K562 (cell line): ENCODE measurements around the gene BORCS5. TPM values are rescaled to one million over a fixed set of nuclear protein-coding genes. Genes with fewer than 3 reads are reported as not detected.

Source experiments
- ATAC-seq: fragments of 200-7000 bp; cut with Tn5 transposase; 3 replicates; pipeline ENCODE4 v1.9.1; 2020; ENCODE audit warnings: moderate library complexity
- BruUV-seq: library from RNA; stranded (reverse); fragments of 400-500 nt; replicated peaks from 2 replicates; lab custom pipeline; 2021; lab: Mats Ljungman, UMichigan
- CTCF ChIA-PET: fragments of 300-600 bp; formaldehyde crosslinking; extraction: SDS; loops from one replicate; lab custom pipeline; 2021; ENCODE audit warnings: low intra/inter-chr PET ratio; lab: Yijun Ruan, JAX
- POLR2A ChIA-PET: fragments of 300-600, 350-650 bp; sonication (Branson Sonifier 250); formaldehyde crosslinking; extraction: SDS; loops from one replicate; lab custom pipeline; 2021; ENCODE audit warnings: antibody characterized with exemption, inconsistent platforms; lab: Yijun Ruan, JAX
- DNase-seq, 4 experiments: peaks; one replicate each; pipeline versions ENCODE4 v3.0.0 to v3.0.0-alpha.2; 2011 to 2018; ENCODE audit warnings: low spot score in 3 of 4, mixed read lengths in 3 of 4; ENCODE audit errors: extremely low read depth in 1 of 4
- FAIRE-seq: peaks from 2 replicates; lab custom pipeline; 2011; peaks lifted over from hg19 to GRCh38; lab: Jason Lieb, UNC
- H2AFZ ChIP-seq: 2 replicates; pipeline ENCODE4 v1.6.0; 2011; ENCODE audit warnings: low read depth, low read length, control low read depth, inconsistent platforms
- H3K27ac ChIP-seq: fragments of 200-600 bp; 3 replicates; pipeline ENCODE4 v1.8.0; 2011; ENCODE audit warnings: low read depth, mild to moderate bottlenecking, control low read depth, inconsistent platforms, low read length, moderate library complexity, mixed read lengths; ENCODE audit errors: extremely low read depth
- H3K27me3 ChIP-seq, 2 experiments: fragments of 300-600 bp in 1 of 2; 2 replicates in 1 of 2; 3 replicates in 1 of 2; pipeline versions ENCODE4 v1.6.0 to v1.8.0; 2011; ENCODE audit warnings: inconsistent platforms in 2 of 2, low read length in 2 of 2, mild to moderate bottlenecking in 1 of 2, mixed read lengths in 1 of 2, moderate library complexity in 1 of 2; ENCODE audit not compliant: control insufficient read depth in 2 of 2, insufficient read depth in 2 of 2
- H3K36me3 ChIP-seq: fragments of 300-600 bp; 3 replicates; pipeline ENCODE4 v1.8.0; 2011; ENCODE audit warnings: mild to moderate bottlenecking, low read length, inconsistent platforms; ENCODE audit not compliant: control insufficient read depth, insufficient read depth
- H3K4me1 ChIP-seq, 2 experiments: fragments of 200-600 bp in 1 of 2; replicated peaks in 1 of 2; 2 replicates in 1 of 2; 3 replicates in 1 of 2; pipeline versions ENCODE4 v1.5.1 to v1.8.0; 2011; ENCODE audit warnings: inconsistent platforms in 2 of 2, low read length in 2 of 2, mild to moderate bottlenecking in 1 of 2, mixed read lengths in 1 of 2, moderate library complexity in 1 of 2; ENCODE audit not compliant: control insufficient read depth in 2 of 2, insufficient read depth in 2 of 2
- H3K4me2 ChIP-seq: 2 replicates; pipeline ENCODE4 v1.6.1; 2011; ENCODE audit warnings: low read length, control low read depth, inconsistent platforms, mixed read lengths; ENCODE audit not compliant: insufficient read depth
- H3K4me3 ChIP-seq: fragments of 200-600 bp; sonication (generic), shearing (Covaris generic); 2 replicates; pipeline ENCODE4 v1.5.1; 2016; ENCODE audit warnings: control low read depth, inconsistent platforms
- H3K79me2 ChIP-seq: fragments of 200-600 bp; 3 replicates; pipeline ENCODE4 v1.8.0; 2011; ENCODE audit warnings: low read length, inconsistent platforms; ENCODE audit not compliant: control insufficient read depth, insufficient read depth
- H3K9ac ChIP-seq, 2 experiments: 2 replicates each; pipeline versions ENCODE4 v1.6.0 to v1.6.1; 2011; ENCODE audit warnings: low read depth in 2 of 2, low read length in 2 of 2, control low read depth in 1 of 2, inconsistent platforms in 1 of 2, mild to moderate bottlenecking in 1 of 2, mixed read lengths in 1 of 2; ENCODE audit not compliant: insufficient read depth in 1 of 2
- H3K9me1 ChIP-seq: one replicate; pipeline ENCODE4 v1.6.0; 2011; ENCODE audit warnings: inconsistent platforms, mild to moderate bottlenecking, low read length, moderate library complexity; ENCODE audit not compliant: control insufficient read depth, insufficient read depth
- H3K9me3 ChIP-seq: replicated peaks from 2 replicates; pipeline ENCODE4 v1.5.1; 2011; ENCODE audit warnings: low read depth, low read length, inconsistent platforms; ENCODE audit not compliant: control insufficient read depth, insufficient read depth
- H4K20me1 ChIP-seq: replicated peaks from 2 replicates; pipeline ENCODE4 v1.6.1; 2011; ENCODE audit warnings: low read length, inconsistent platforms, mixed read lengths; ENCODE audit not compliant: control insufficient read depth, insufficient read depth
- BCL6 ChIP-seq: fragments of 250-450 bp; sonication (Bioruptor Pico); IDR thresholded peaks from 2 replicates; pipeline ENCODE4 v1.4.0; 2020
- GTF2E2 ChIP-seq: fragments of 200-800 bp; sonication (Bioruptor generic); IDR thresholded peaks from 2 replicates; pipeline ENCODE4 v1.6.1; 2016; ENCODE audit warnings: missing genetic modification characterization, missing compliant biosample characterization
- JUND ChIP-seq, 2 experiments: IDR thresholded peaks; 2 replicates in 1 of 2; 3 replicates in 1 of 2; pipeline ENCODE4 v1.6.1; 2011; ENCODE audit warnings: borderline replicate concordance in 2 of 2, low read depth in 2 of 2, low read length in 2 of 2, improper control_type of control experiment in 1 of 2, missing biosample characterization in 1 of 2, missing genetic modification characterization in 1 of 2, missing genetic modification reagents in 1 of 2
- L3MBTL2 ChIP-seq: fragments of 450-650 bp; IDR thresholded peaks from 2 replicates; pipeline ENCODE4 v1.6.1; 2016; ENCODE audit warnings: mild to moderate bottlenecking, moderate library complexity
- MECOM ChIP-seq: fragments of 250-450 bp; sonication (Bioruptor Pico); IDR thresholded peaks from 2 replicates; pipeline ENCODE4 v1.8.0; 2022; ENCODE audit warnings: inconsistent platforms
- MTA1 ChIP-seq: fragments of 450-650 bp; IDR thresholded peaks from 2 replicates; pipeline ENCODE4 v1.6.1; 2017; ENCODE audit warnings: borderline replicate concordance
- MTF1 ChIP-seq: fragments of 250-450 bp; sonication (Bioruptor Pico); IDR thresholded peaks from 2 replicates; pipeline ENCODE4 v1.9.0; 2021; ENCODE audit warnings: moderate library complexity, mild to moderate bottlenecking, inconsistent platforms, borderline replicate concordance
- NCOA2 ChIP-seq, 2 experiments: fragments of 450-650 bp; IDR thresholded peaks; 2 replicates each; pipeline ENCODE4 v1.6.1; 2018; ENCODE audit warnings: mild to moderate bottlenecking in 2 of 2, moderate library complexity in 1 of 2; ENCODE audit not compliant: partially characterized antibody in 2 of 2
- SIRT6 ChIP-seq: IDR thresholded peaks from one replicate; pipeline ENCODE4 v1.6.1; 2012; ENCODE audit warnings: low read depth, mild to moderate bottlenecking, control low read depth, inconsistent platforms, low read length, moderate library complexity
- STAG1 ChIP-seq: sonication (generic); formaldehyde crosslinking; IDR thresholded peaks from 2 replicates; pipeline ENCODE4 v1.5.0; 2020; ENCODE audit warnings: missing genetic modification reagents, borderline replicate concordance
- TFAM ChIP-seq: fragments of 250-450 bp; sonication (Bioruptor Pico); conservative IDR thresholded peaks from 2 replicates; pipeline ENCODE4 v1.5.0; 2021; ENCODE audit warnings: mild to moderate bottlenecking, moderate library complexity
- TRIM24 ChIP-seq, 2 experiments: fragments of 450-650 bp; IDR thresholded peaks; 2 replicates each; pipeline ENCODE4 v1.6.1; 2016
- ZKSCAN3 ChIP-seq: fragments of 250-450 bp; sonication (Bioruptor Pico); IDR thresholded peaks from 2 replicates; pipeline ENCODE4 v1.4.0; 2020
- ZNF143 ChIP-seq: sonication (generic); formaldehyde crosslinking; IDR thresholded peaks from 2 replicates; pipeline ENCODE4 v1.9.0; 2022; ENCODE audit warnings: mild to moderate bottlenecking, missing genetic modification reagents
- ZNF57 ChIP-seq: fragments of 450-650 bp; formaldehyde crosslinking; IDR thresholded peaks from 2 replicates; pipeline ENCODE4 v1.4.0; 2020; ENCODE audit warnings: mild to moderate bottlenecking, moderate library complexity
- WGBS: fragments of 100-300 bp; shearing (Covaris generic); methylation state at CpG from one replicate; pipeline ENCODE4 v1.1.6; 2016; ENCODE audit warnings: low coverage, mixed read lengths; ENCODE audit not compliant: insufficient coverage; ENCODE audit errors: missing lambda C conversion rate; 5-methylcytosine and 5-hydroxymethylcytosine counted together
- in situ Hi-C: fragments of 300-500 bp; cut with MboI; formaldehyde crosslinking; loops from 4 replicates; pipeline ENCODE4 v1.15.0; 2018; ENCODE audit warnings: inconsistent platforms, mixed read lengths
- intact Hi-C: fragments of 100-400 bp; cut with micrococcal nuclease; formaldehyde crosslinking; loops from 2 replicates; pipeline ENCODE4 v1.14.2; 2022
- polyA plus RNA-seq, 8 experiments: library from polyadenylated mRNA; depleted of rRNA in 4 of 8; stranded (reverse) in 5 of 8; unstranded in 3 of 8; fragments of >200 nt; fragmentation: Nextera tagmentation in 2 of 8; fragmentation: Illumina TruSeq in 1 of 8; extraction: Ambion mirVana in 2 of 8; extraction: Trizol in 1 of 8; gene quantifications; 2 replicates each; pipeline versions ENCODE4 v1.2.1 to v1.2.3, GENCODE V29; 2011 to 2014; ENCODE audit warnings: inconsistent platforms in 1 of 8, missing spikeins in 1 of 8
- total RNA-seq, 7 experiments: library from RNA; depleted of rRNA in 6 of 7; stranded (reverse); fragments of >200 nt in 6 of 7; fragmentation: Illumina TruSeq in 2 of 7; extraction: Trizol in 2 of 7; gene quantifications; 2 replicates each; pipeline versions ENCODE4 v1.2.1 to v1.2.3, GENCODE V29; 2011 to 2021; ENCODE audit warnings: low replicate concordance in 1 of 7
- TF ChIP-seq, protein P1 (sequence below), 2 experiments: fragments of 450-650 bp; formaldehyde crosslinking in 1 of 2; IDR thresholded peaks; 2 replicates each; pipeline versions ENCODE4 v1.4.0 to v1.6.1; 2014 to 2020; ENCODE audit warnings: mild to moderate bottlenecking in 2 of 2, borderline replicate concordance in 1 of 2, low read depth in 1 of 2

Gene BORCS5
- total and polyA plus RNA-seq, 9 of the 15 experiments (the other 6 are each of a cell fraction or from before 2014, with no cell fraction given), result 0.31 to 12.4 (median 6.6) TPM

DNA sequence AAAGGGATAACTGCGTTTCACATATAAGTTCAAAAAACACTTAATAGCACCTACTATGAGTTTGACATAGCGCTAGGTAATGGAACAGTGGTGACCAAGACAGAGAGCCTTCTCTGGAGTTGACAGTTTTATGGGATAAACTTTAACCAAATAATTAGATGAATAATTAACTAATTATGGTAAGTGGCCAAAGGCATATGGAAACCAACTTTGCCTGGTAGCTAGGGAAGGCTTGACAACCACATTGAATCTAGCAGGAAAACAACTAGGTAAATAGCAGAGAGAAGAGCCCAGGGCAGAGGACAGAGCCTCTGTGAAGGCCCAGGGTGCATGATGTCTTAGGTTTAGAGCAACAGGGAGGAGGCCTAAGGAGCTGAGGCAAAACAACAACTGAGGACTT is 153.7 kb downstream of the BORCS5 start:
- Histone ChIP-seq H3K9me1 (no peaks in the 10 kb centered on the region), H4K20me1 (no peaks in the 10 kb centered on the region; the same call in 1 of the 2 replicates), H3K27ac (no peak overlapping the region), H3K36me3 (no peaks in the 10 kb centered on the region; the same call in 2 of the 3 replicates), H3K4me3 (no peak overlapping the region), H3K79me2 (peaks cover 13% of the 10 kb centered on the region; the same call in 2 of the 3 replicates), H3K9me3 (no peaks in the 10 kb centered on the region), H3K4me2 (no peak overlapping the region), H2AFZ (no peak overlapping the region), H3K27me3 (no peaks in the 10 kb centered on the region), H3K9ac (no peak overlapping the region), H3K4me1 (peaks cover under 1 to 11% of the 10 kb centered on the region in 2 experiments; a peak in 3 of 5 replicates)
- FAIRE-seq, result no peak
- POLR2A ChIA-PET, result interaction anchor here (0.8 kb wide), 1 partner anchor 9 kb away, joined by 3 read pairs; no protein-coding TSS in a partner anchor
- no peak for DNase-seq
- WGBS, result 100% methylated on average over 2 of the region's 2 CpGs
- no TSS peak for BruUV-seq
- in situ Hi-C loops, result no loop called here
- intact Hi-C loops, result no loop called here
- no peak for ATAC-seq
- CTCF ChIA-PET, result no interaction called here
- no peak for TF ChIP-seq NCOA2 (IDR thresholded peaks at IDR 0.05; ENCODE audit: partially characterized antibody in 2 of 2)
- TF ChIP-seq L3MBTL2, result no peak
- no peak for TF ChIP-seq MTA1
- TF ChIP-seq, protein P1, sequence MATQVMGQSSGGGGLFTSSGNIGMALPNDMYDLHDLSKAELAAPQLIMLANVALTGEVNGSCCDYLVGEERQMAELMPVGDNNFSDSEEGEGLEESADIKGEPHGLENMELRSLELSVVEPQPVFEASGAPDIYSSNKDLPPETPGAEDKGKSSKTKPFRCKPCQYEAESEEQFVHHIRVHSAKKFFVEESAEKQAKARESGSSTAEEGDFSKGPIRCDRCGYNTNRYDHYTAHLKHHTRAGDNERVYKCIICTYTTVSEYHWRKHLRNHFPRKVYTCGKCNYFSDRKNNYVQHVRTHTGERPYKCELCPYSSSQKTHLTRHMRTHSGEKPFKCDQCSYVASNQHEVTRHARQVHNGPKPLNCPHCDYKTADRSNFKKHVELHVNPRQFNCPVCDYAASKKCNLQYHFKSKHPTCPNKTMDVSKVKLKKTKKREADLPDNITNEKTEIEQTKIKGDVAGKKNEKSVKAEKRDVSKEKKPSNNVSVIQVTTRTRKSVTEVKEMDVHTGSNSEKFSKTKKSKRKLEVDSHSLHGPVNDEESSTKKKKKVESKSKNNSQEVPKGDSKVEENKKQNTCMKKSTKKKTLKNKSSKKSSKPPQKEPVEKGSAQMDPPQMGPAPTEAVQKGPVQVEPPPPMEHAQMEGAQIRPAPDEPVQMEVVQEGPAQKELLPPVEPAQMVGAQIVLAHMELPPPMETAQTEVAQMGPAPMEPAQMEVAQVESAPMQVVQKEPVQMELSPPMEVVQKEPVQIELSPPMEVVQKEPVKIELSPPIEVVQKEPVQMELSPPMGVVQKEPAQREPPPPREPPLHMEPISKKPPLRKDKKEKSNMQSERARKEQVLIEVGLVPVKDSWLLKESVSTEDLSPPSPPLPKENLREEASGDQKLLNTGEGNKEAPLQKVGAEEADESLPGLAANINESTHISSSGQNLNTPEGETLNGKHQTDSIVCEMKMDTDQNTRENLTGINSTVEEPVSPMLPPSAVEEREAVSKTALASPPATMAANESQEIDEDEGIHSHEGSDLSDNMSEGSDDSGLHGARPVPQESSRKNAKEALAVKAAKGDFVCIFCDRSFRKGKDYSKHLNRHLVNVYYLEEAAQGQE (IDR thresholded peaks at IDR 0.05; ENCODE audit: borderline replicate concordance), result no peak
- TF ChIP-seq, protein P1 (CRISPR knock-in tag; IDR thresholded peaks at IDR 0.05; ENCODE audit: low read depth), result no peak
- no peak for TF ChIP-seq MTF1 (CRISPR knock-in tag)
- TF ChIP-seq ZKSCAN3, result no peak
- no peak for TF ChIP-seq JUND (IDR thresholded peaks at IDR 0.05; ENCODE audit: borderline replicate concordance, low read depth, low read length)
- no peak for TF ChIP-seq JUND (tag; IDR thresholded peaks at IDR 0.05; ENCODE audit: borderline replicate concordance, low read depth, low read length)
- no peak for TF ChIP-seq BCL6
- TF ChIP-seq ZNF143, result no peak
- no peak for TF ChIP-seq SIRT6
- TF ChIP-seq TFAM (CRISPR knock-in tag), result no peak
- no peak for TF ChIP-seq MECOM (CRISPR knock-in tag)
- TF ChIP-seq STAG1 (CRISPR knock-in tag), result no peak
- TF ChIP-seq GTF2E2, result no peak
- no peak for TF ChIP-seq TRIM24 (IDR thresholded peaks at IDR 0.05)
- TF ChIP-seq ZNF57 (CRISPR knock-in tag), result no peak
